ENCODE measurements around the gene LRP2.

GRCh38 chr2:169139145-169139544 lies 223.2 kb downstream of the LRP2 start:
- TF ChIP-seq, protein P1, sequence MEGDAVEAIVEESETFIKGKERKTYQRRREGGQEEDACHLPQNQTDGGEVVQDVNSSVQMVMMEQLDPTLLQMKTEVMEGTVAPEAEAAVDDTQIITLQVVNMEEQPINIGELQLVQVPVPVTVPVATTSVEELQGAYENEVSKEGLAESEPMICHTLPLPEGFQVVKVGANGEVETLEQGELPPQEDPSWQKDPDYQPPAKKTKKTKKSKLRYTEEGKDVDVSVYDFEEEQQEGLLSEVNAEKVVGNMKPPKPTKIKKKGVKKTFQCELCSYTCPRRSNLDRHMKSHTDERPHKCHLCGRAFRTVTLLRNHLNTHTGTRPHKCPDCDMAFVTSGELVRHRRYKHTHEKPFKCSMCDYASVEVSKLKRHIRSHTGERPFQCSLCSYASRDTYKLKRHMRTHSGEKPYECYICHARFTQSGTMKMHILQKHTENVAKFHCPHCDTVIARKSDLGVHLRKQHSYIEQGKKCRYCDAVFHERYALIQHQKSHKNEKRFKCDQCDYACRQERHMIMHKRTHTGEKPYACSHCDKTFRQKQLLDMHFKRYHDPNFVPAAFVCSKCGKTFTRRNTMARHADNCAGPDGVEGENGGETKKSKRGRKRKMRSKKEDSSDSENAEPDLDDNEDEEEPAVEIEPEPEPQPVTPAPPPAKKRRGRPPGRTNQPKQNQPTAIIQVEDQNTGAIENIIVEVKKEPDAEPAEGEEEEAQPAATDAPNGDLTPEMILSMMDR (IDR thresholded peaks at IDR 0.05; ENCODE audit: poor library complexity) = no peak
- TF ChIP-seq EZH2phosphoT487 (IDR thresholded peaks at IDR 0.05; ENCODE audit: low read depth, severe bottlenecking, unreplicated experiment) (no peak), EZH2 (IDR thresholded peaks at IDR 0.05; ENCODE audit: borderline replicate concordance) (no peak)

Measured in hepatocyte (in vitro differentiated cells).